Stimulated activated effector memory CD8-positive, alpha-beta T cell treated with anti-CD3 and anti-CD28 coated beads, Interleukin-12 subunit alpha, Interleukin-12 subunit beta, amount 100 ng/mL, for 72 hours (primary cell): Measurements from ENCODE around the gene OR10G2.

Experiments used
- ATAC-seq: fragments of 150-1000 bp; cut with Tn5 transposase; 2 replicates; pipeline ENCODE4 v1.10.0; 2021
- DNase-seq, 2 donors: peaks; one replicate each; pipeline ENCODE4 v3.0.0; 2021 to 2022; ENCODE audit warnings: low spot score in 2 of 2
- H3K27ac Mint-ChIP-seq: one replicate; pipeline ENCODE4 v1.8.0; 2022; ENCODE audit warnings: mild to moderate bottlenecking, mixed read lengths
- H3K36me3 Mint-ChIP-seq: one replicate; pipeline ENCODE4 v1.8.0; 2022; ENCODE audit warnings: mild to moderate bottlenecking, mixed read lengths
- H3K4me1 Mint-ChIP-seq: one replicate; pipeline ENCODE4 v1.8.0; 2022; ENCODE audit warnings: mixed read lengths
- H3K4me3 Mint-ChIP-seq: one replicate; pipeline ENCODE4 v1.8.0; 2022; ENCODE audit warnings: mild to moderate bottlenecking, mixed read lengths
- H3K9me3 Mint-ChIP-seq: one replicate; pipeline ENCODE4 v1.8.0; 2022; ENCODE audit warnings: mixed read lengths

The OR10G2 gene, protein sequence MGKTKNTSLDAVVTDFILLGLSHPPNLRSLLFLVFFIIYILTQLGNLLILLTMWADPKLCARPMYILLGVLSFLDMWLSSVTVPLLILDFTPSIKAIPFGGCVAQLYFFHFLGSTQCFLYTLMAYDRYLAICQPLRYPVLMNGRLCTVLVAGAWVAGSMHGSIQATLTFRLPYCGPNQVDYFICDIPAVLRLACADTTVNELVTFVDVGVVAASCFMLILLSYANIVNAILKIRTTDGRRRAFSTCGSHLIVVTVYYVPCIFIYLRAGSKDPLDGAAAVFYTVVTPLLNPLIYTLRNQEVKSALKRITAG

GRCh38 chr14:21634840-21635239 is at the start of gene OR10G2:
Gene OR10G2, minus strand, starts transcription at chr14:21634940. Its CDS starts 98 bp downstream, at chr14:21634842.
- Mint-ChIP-seq H3K4me1 (no peaks in the 10 kb centered on the region), H3K4me3 (no peak within 1 kb of the TSS), H3K9me3 (no peaks in the 10 kb centered on the region), H3K36me3 (no peaks in the 10 kb centered on the region), H3K27ac (no peak within 1 kb of the TSS)
- no peak for ATAC-seq
- DNase-seq: no peak

DNA sequence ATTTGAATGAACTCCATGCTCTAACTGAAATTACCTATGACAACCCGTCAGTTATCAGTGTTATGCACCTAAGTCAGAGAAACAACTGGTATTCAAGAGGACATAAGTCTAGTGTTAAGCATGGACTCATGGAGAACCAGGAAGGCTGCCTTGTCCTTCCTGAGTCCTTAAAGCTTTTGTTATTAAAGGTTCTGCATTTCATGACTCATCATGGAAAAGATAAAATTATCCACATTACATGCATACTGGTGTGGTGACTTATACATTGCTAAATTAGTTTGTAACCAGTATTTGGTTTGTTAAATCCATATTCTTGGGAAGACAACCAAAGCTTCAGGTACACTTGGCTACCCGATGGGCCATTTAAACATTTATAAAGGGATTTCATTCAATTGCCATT is 45.3 kb upstream of the OR10G2 start:
- Mint-ChIP-seq H3K36me3 (no peaks in the 10 kb centered on the region), H3K27ac (no peak overlapping the region), H3K4me1 (no peaks in the 10 kb centered on the region), H3K9me3 (no peaks in the 10 kb centered on the region), H3K4me3 (no peak overlapping the region)
- ATAC-seq: no peak
- DNase-seq: no peak

DNA sequence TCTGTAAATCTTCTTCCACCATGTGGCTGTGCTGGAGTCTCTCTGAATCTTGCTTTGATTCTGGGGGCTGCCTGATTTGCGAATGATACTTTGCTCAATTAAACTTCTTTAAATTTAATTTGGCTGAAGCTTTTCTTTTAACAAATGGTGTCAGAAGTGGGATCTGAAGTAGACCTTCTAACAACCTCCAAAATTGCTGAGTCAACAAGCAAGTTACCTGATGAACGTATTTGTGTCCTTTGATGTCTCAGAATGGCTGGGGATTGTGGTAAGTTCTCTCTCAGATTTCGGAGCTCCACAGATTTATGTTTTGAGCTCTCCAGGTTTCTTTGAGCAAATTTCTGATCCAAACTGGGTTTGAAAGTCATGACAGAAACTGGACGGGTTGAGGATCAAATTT is 40.8 kb upstream of the OR10G2 start:
- no peak overlapping the region for H3K27ac Mint-ChIP-seq
- no peak for ATAC-seq

DNA sequence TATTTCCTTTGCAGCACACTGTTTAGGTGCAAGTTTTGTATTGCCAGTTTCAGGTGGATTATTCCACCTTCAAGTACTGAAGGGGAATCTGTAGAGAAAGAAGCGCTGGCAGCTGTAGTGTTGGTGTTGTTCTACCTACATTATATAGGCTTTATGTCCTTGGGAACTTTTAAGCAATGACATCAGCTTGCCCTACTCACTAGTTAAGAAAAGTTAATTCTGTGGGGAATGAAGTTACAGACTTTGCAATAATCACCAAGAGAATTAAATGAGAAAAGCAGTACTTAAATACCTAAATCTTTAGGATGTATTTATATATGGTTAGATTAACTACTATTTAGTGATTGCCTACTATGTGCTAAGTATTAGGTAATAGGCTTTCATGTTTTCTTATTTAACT is 39.0 kb upstream of the OR10G2 start, which contains the start of gene OR4E1:
OR4E1 (minus strand) TSS at position 101 of the 400 bp plus-strand sequence. CDS start 2,883 bp downstream, outside the sequence.
- DNase-seq (no peak), ATAC-seq (no peak)
- no peaks in the 10 kb centered on the region for H3K9me3 Mint-ChIP-seq
- H3K36me3 Mint-ChIP-seq: no peaks in the 10 kb centered on the region
- no peak within 1 kb of the TSS for H3K27ac Mint-ChIP-seq
- H3K4me3 Mint-ChIP-seq: no peak within 1 kb of the TSS
- no peaks in the 10 kb centered on the region for H3K4me1 Mint-ChIP-seq

More for the DNA sequence above, 40.8 kb upstream of the OR10G2 start:
- Mint-ChIP-seq H3K36me3 (no peaks in the 10 kb centered on the region), H3K9me3 (no peaks in the 10 kb centered on the region), H3K4me3 (no peak overlapping the region), H3K4me1 (no peaks in the 10 kb centered on the region)
- no peak for DNase-seq

- H3K4me1 Mint-ChIP-seq: no peaks in the 10 kb centered on the region
- DNase-seq: no peak
- no peak overlapping the region for H3K4me3 Mint-ChIP-seq
- H3K9me3 Mint-ChIP-seq: no peaks in the 10 kb centered on the region
- no peak overlapping the region for H3K27ac Mint-ChIP-seq
- ATAC-seq: no peak
- H3K36me3 Mint-ChIP-seq: no peaks in the 10 kb centered on the region
Observed at GRCh38 chr14:21672116-21672515, 37.4 kb upstream of the OR10G2 start.

GRCh38 chr14:21671371-21671770 is 36.6 kb upstream of the OR10G2 start:
- H3K9me3 Mint-ChIP-seq: no peaks in the 10 kb centered on the region

GRCh38 chr14:21669284-21669683 is 34.5 kb upstream of the OR10G2 start:
- no peaks in the 10 kb centered on the region for H3K36me3 Mint-ChIP-seq
- ATAC-seq (no peak), DNase-seq (no peak)
- H3K27ac Mint-ChIP-seq: no peak overlapping the region
- no peak overlapping the region for H3K4me3 Mint-ChIP-seq
- no peaks in the 10 kb centered on the region for H3K4me1 Mint-ChIP-seq
- H3K9me3 Mint-ChIP-seq: no peaks in the 10 kb centered on the region

More at GRCh38 chr14:21671371-21671770, 36.6 kb upstream of the OR10G2 start:
- ATAC-seq (no peak), DNase-seq (no peak)
- Mint-ChIP-seq H3K36me3 (no peaks in the 10 kb centered on the region), H3K4me1 (no peaks in the 10 kb centered on the region), H3K27ac (no peak overlapping the region), H3K4me3 (no peak overlapping the region)

- ATAC-seq: no peak
- H3K4me1 Mint-ChIP-seq: no peaks in the 10 kb centered on the region
- H3K9me3 Mint-ChIP-seq: no peaks in the 10 kb centered on the region
- no peaks in the 10 kb centered on the region for H3K36me3 Mint-ChIP-seq
- H3K4me3 Mint-ChIP-seq: no peak overlapping the region
- DNase-seq: no peak
- no peak overlapping the region for H3K27ac Mint-ChIP-seq
Observed at GRCh38 chr14:21668377-21668776, 33.6 kb upstream of the OR10G2 start.

- no peaks in the 10 kb centered on the region for H3K9me3 Mint-ChIP-seq
- H3K4me1 Mint-ChIP-seq: no peaks in the 10 kb centered on the region
- H3K36me3 Mint-ChIP-seq: no peaks in the 10 kb centered on the region
- no peak overlapping the region for H3K27ac Mint-ChIP-seq
- ATAC-seq: no peak
- no peak overlapping the region for H3K4me3 Mint-ChIP-seq
- DNase-seq: no peak
Observed at GRCh38 chr14:21656980-21657379, 22.2 kb upstream of the OR10G2 start.

- H3K27ac Mint-ChIP-seq: no peak overlapping the region
- H3K9me3 Mint-ChIP-seq: no peaks in the 10 kb centered on the region
Observed at GRCh38 chr14:21654215-21654614, 19.5 kb upstream of the OR10G2 start.

GRCh38 chr14:21653331-21653885 is 18.7 kb upstream of the OR10G2 start, which contains the start of gene OR4E2:
Gene OR4E2, plus strand, starts transcription at chr14:21653835. Its CDS starts 11,248 bp downstream, at chr14:21665083.
- H3K4me1 Mint-ChIP-seq: no peaks in the 10 kb centered on the region
- ATAC-seq (no peak), DNase-seq (no peak)
- H3K36me3 Mint-ChIP-seq: no peaks in the 10 kb centered on the region
- H3K4me3 Mint-ChIP-seq: no peak within 1 kb of the TSS
- H3K9me3 Mint-ChIP-seq: no peaks in the 10 kb centered on the region
- H3K27ac Mint-ChIP-seq: no peak within 1 kb of the TSS

More at GRCh38 chr14:21654215-21654614, 19.5 kb upstream of the OR10G2 start:
- Mint-ChIP-seq H3K36me3 (no peaks in the 10 kb centered on the region), H3K4me1 (no peaks in the 10 kb centered on the region), H3K4me3 (no peak overlapping the region)
- ATAC-seq (no peak), DNase-seq (no peak)

GRCh38 chr14:21652209-21652808 is 17.6 kb upstream of the OR10G2 start:
- Mint-ChIP-seq H3K36me3 (no peaks in the 10 kb centered on the region), H3K4me1 (no peaks in the 10 kb centered on the region), H3K27ac (no peak overlapping the region), H3K4me3 (no peak overlapping the region), H3K9me3 (no peaks in the 10 kb centered on the region)
- ATAC-seq (no peak), DNase-seq (no peak)

DNA sequence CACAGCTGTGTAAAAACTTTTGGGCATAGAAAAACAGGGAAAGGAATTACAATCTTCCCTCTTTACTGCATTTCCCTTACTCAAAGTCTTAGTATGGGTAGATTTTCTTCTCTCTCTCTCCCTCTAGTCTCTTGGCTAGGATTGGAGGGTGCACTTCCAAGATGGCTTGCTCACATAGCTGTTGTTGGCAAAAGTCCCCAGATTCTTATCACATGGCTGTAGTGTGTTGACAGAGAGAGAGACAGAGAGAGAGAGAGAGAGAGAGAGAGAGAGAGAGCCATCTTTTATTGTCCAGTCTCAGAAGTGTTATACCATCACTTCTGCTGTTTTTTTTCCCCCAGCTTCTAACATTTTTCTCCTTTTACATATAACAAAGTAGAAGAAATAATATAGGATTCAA is 12.6 kb upstream of the OR10G2 start:
- H3K36me3 Mint-ChIP-seq: peaks cover 6% of the 10 kb centered on the region
- no peak overlapping the region for H3K4me3 Mint-ChIP-seq
- DNase-seq: no peak
- no peaks in the 10 kb centered on the region for H3K4me1 Mint-ChIP-seq
- no peak overlapping the region for H3K27ac Mint-ChIP-seq
- no peaks in the 10 kb centered on the region for H3K9me3 Mint-ChIP-seq
- ATAC-seq: no peak

GRCh38 chr14:21643407-21643806 is 8.7 kb upstream of the OR10G2 start:
- Mint-ChIP-seq H3K4me3 (peak overlapping the region; percentile 73), H3K9me3 (no peaks in the 10 kb centered on the region), H3K27ac (peak overlapping the region; percentile 81)

GRCh38 chr14:21642683-21643082 is 7.9 kb upstream of the OR10G2 start:
- peak overlapping the region; percentile 73 for H3K4me3 Mint-ChIP-seq
- peaks cover 7% of the 10 kb centered on the region for H3K36me3 Mint-ChIP-seq
- DNase-seq (no peak), ATAC-seq (no peak)
- peak overlapping the region; percentile 81 for H3K27ac Mint-ChIP-seq
- H3K9me3 Mint-ChIP-seq: no peaks in the 10 kb centered on the region
- H3K4me1 Mint-ChIP-seq: no peaks in the 10 kb centered on the region

More at GRCh38 chr14:21643407-21643806, 8.7 kb upstream of the OR10G2 start:
- H3K36me3 Mint-ChIP-seq: peaks cover 7% of the 10 kb centered on the region
- DNase-seq: no peak
- ATAC-seq: no peak
- no peaks in the 10 kb centered on the region for H3K4me1 Mint-ChIP-seq

DNA sequence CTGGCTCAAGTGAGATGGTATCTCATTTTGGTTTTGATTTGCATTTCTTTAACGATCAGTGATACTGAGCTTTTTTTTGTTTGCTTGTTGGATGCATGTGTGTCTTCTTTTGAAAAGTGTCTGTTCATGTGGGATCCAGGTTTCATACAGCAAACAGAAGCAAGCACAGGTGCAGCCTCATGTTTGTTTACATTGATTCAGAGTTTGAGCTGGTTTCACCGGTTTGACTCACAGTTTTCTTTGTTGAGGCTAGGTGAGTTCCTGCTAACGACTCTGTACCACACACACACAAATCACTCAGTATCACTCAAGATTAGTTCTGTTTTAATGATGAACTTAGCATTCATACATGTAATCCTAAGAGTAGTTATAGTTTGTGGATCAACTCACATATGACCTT is 3.7 kb downstream of the OR10G2 start:
- Mint-ChIP-seq H3K4me3 (no peak overlapping the region), H3K27ac (no peak overlapping the region), H3K9me3 (no peaks in the 10 kb centered on the region), H3K36me3 (no peaks in the 10 kb centered on the region), H3K4me1 (no peaks in the 10 kb centered on the region)
- ATAC-seq (no peak), DNase-seq (no peak)
